K562 (cell line): ENCODE measurements around the gene FAM25A.
"Not testable (repeated sequence)": the region's sequence is repeated elsewhere in the genome, so short reads cannot be mapped to it uniquely, and the experiment has no call there.

ENCODE experiments used
- BRF1 ChIP-seq: IDR thresholded peaks from 3 replicates; pipeline ENCODE4 v1.6.1; 2011; ENCODE audit warnings: borderline replicate concordance, mild to moderate bottlenecking; ENCODE audit not compliant: insufficient read length; ENCODE audit errors: extremely low read depth
- CHD4 ChIP-seq: fragments of 200-600 bp; sonication (generic); IDR thresholded peaks from 3 replicates; pipeline ENCODE4 v1.6.1; 2012; ENCODE audit warnings: low read depth, mild to moderate bottlenecking, mixed read lengths, low read length, inconsistent platforms; ENCODE audit not compliant: insufficient read depth, insufficient replicate concordance, poor library complexity, severe bottlenecking
- KDM1A ChIP-seq, 2 experiments: fragments of 450-650 bp; IDR thresholded peaks; 2 replicates each; pipeline ENCODE4 v1.6.1; 2016; ENCODE audit warnings: mild to moderate bottlenecking in 2 of 2
- PHB2 ChIP-seq: fragments of 450-650 bp; IDR thresholded peaks from 2 replicates; pipeline ENCODE4 v1.6.1; 2017; ENCODE audit warnings: low read depth
- POLR2A ChIP-seq: fragments of 450-650 bp; conservative IDR thresholded peaks from 2 replicates; pipeline ENCODE4 v1.6.1; 2016
- SMAD4 ChIP-seq: fragments of 250-450 bp; sonication (Bioruptor Pico); conservative IDR thresholded peaks from 2 replicates; pipeline ENCODE4 v1.8.0; 2021; ENCODE audit warnings: inconsistent platforms, mild to moderate bottlenecking, moderate library complexity
- TBL1XR1 ChIP-seq, 2 experiments: IDR thresholded peaks; 2 replicates each; pipeline ENCODE4 v1.6.1; 2012; ENCODE audit warnings: improper control_type of control experiment in 2 of 2, low read length in 2 of 2, mild to moderate bottlenecking in 1 of 2
- ZZZ3 ChIP-seq: fragments of 450-650 bp; IDR thresholded peaks from 2 replicates; pipeline ENCODE4 v1.6.1; 2016; ENCODE audit warnings: antibody characterized with exemption, mild to moderate bottlenecking, moderate library complexity

DNA sequence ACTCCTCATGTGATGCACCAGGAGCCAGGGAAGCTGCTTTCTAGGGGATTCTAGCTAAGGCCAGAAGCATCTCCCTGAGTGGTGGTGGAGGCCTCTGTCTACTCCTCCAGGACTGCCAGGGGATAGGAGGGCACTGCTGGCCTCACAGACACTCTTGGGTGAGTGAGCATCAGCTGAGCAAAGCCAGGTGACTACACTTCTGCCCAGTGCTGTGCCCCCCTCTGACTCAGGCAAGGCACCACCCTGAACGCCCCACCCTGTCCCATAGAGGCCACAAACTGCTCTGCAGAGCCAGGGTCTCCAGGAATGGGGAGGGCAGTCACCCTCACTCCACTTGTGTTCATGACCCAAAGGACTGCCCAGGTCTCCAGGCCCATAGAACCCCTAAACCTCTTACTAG is 590 bp upstream of the FAM25A start:
- not testable (repeated sequence) for TF ChIP-seq SMAD4; ZZZ3; PHB2; CHD4; KDM1A (IDR thresholded peaks at IDR 0.05); POLR2A; BRF1; TBL1XR1 (IDR thresholded peaks at IDR 0.05; ENCODE audit: low read length in 2 of 2)
